Upper lobe of right lung (tissue), 1 donor: ENCODE data around the gene ZNF730. TPM values are rescaled to one million over a fixed set of nuclear protein-coding genes. Genes with fewer than 3 reads are reported as not detected.

Source experiments
- ATAC-seq: fragments of 200-7000 bp; cut with Tn5 transposase; one replicate; pipeline ENCODE4 v1.9.1; 2020; ENCODE audit warnings: mild to moderate bottlenecking, moderate library complexity
- DNase-seq: peaks from one replicate; pipeline ENCODE4 v3.0.0-alpha.2; 2020
- H3K27ac ChIP-seq: fragments of 200-600 bp; one replicate; pipeline ENCODE4 v1.8.0; 2022
- H3K27me3 ChIP-seq: fragments of 200-600 bp; one replicate; pipeline ENCODE4 v1.8.0; 2022; ENCODE audit warnings: mild to moderate bottlenecking
- H3K36me3 ChIP-seq: fragments of 200-600 bp; one replicate; pipeline ENCODE4 v1.8.0; 2022
- H3K4me1 ChIP-seq: fragments of 200-600 bp; one replicate; pipeline ENCODE4 v1.8.0; 2022
- H3K4me3 ChIP-seq: fragments of 200-600 bp; one replicate; pipeline ENCODE4 v1.8.0; 2022; ENCODE audit warnings: mild to moderate bottlenecking
- H3K9me3 ChIP-seq: fragments of 200-600 bp; one replicate; pipeline ENCODE4 v1.8.0; 2022
- CTCF ChIP-seq: fragments of 200-600 bp; IDR thresholded peaks from one replicate; pipeline ENCODE4 v1.8.0; 2022; ENCODE audit warnings: antibody characterized with exemption
- intact Hi-C: fragments of 100-400 bp; cut with DNase I; formaldehyde crosslinking; loops from one replicate; pipeline ENCODE4 v1.11.0; 2022
- total RNA-seq: library from RNA; stranded (reverse); fragmentation: NEBNext Ultra II Directional; extraction: Animal tissue kit (Norgen Biotek cat#: 25700); gene quantifications from one replicate; pipeline ENCODE4 v1.2.1, GENCODE V29; 2021
- donor health status: DM: no; HTN: yes; CAD: no; lungs with severe emphysema.

ZNF730 gene
- total RNA-seq, 1 donor from 2014 or later = 0.81 TPM

GRCh38 chr19:23190341-23190740, 73.5 kb downstream of the ZNF730 start:
- Histone ChIP-seq H3K36me3 (no peaks in the 10 kb centered on the region), H3K9me3 (peaks cover 5% of the 10 kb centered on the region), H3K4me1 (no peaks in the 10 kb centered on the region), H3K27me3 (no peaks in the 10 kb centered on the region), H3K27ac (no peak overlapping the region), H3K4me3 (no peak overlapping the region)
- no peak for TF ChIP-seq CTCF
- DNase-seq (no peak), ATAC-seq (no peak)
- intact Hi-C loops = no loop called here

Other genes starting within 250 kb of the ZNF730 start
- gene ZNF728, start 113.8 kb upstream of the ZNF730 start, total RNA-seq = 0.96 TPM
- gene ZNF724, start 133.4 kb downstream of the ZNF730 start, total RNA-seq = 2.3 TPM